Adrenal gland (tissue), 12 donors: ENCODE measurements around the gene DAB2. TPM values are rescaled to one million over a fixed set of nuclear protein-coding genes. Genes with fewer than 3 reads are reported as not detected.

Experiments used
- DNase-seq, 7 donors: peaks; one replicate each; pipeline ENCODE4 v3.0.0-alpha.2; 2019 to 2020
- H3K27ac ChIP-seq, 5 donors: fragments of 200-600 bp; sonication (generic) in 4 of 5; 1 replicate in 3 of 5; 2 replicates in 2 of 5; pipeline versions ENCODE4 v1.5.1 to v1.8.0; 2016 to 2020; ENCODE audit warnings: mild to moderate bottlenecking in 1 of 5
- H3K27me3 ChIP-seq: fragments of 200-600 bp; 2 replicates; pipeline ENCODE4 v1.8.0; 2021
- H3K36me3 ChIP-seq, 2 donors: fragments of 200-600 bp; replicated peaks in 1 of 2; 1 replicate in 1 of 2; 2 replicates in 1 of 2; pipeline versions ENCODE4 v1.5.1 to v1.8.0; 2018 to 2022
- H3K4me1 ChIP-seq, 2 donors: fragments of 200-600 bp; replicated peaks in 1 of 2; 1 replicate in 1 of 2; 2 replicates in 1 of 2; pipeline versions ENCODE4 v1.5.1 to v1.8.0; 2018 to 2021
- H3K4me3 ChIP-seq, 4 donors: fragments of 200-600 bp; sonication (generic) in 3 of 4; one replicate each; pipeline ENCODE4 v1.5.1; 2016 to 2018
- H3K9me3 ChIP-seq, 3 donors: fragments of 200-600 bp; sonication (generic) in 1 of 3; replicated peaks in 1 of 3; 1 replicate in 2 of 3; 2 replicates in 1 of 3; pipeline versions ENCODE4 v1.5.1 to v1.8.0; 2016 to 2021
- POLR2A ChIP-seq, 2 donors: fragments of 450-650 bp; IDR thresholded peaks; one replicate each; pipeline ENCODE4 v1.6.1; 2017; ENCODE audit warnings: antibody characterized with exemption in 2 of 2, mild to moderate bottlenecking in 2 of 2, moderate library complexity in 1 of 2
- whole genome bisulfite sequencing, 4 donors: extraction: QIAGEN DNeasy Blood & Tissue Kit in 2 of 4; methylation state at CpG; one replicate each; pipeline versions ENCODE4 v1.1.5 to v1.1.7; 2013 to 2017; 5-methylcytosine and 5-hydroxymethylcytosine counted together
- intact Hi-C, 2 donors: fragments of 100-400 bp; cut with DNase I; formaldehyde crosslinking; loops; one replicate each; pipeline versions ENCODE4 v1.14.1 to v1.15.0; 2022 to 2023
- polyA plus RNA-seq, 3 donors: library from polyadenylated mRNA; stranded (reverse); fragments of 200-250 nt in 2 of 3; fragments of 350-450 nt in 1 of 3; fragmentation: Illumina TruSeq in 1 of 3; extraction: RNeasy Lipid Tissue Mini Kit (QIAGEN cat#74804) in 1 of 3; gene quantifications; one replicate each; pipeline ENCODE4 v1.2.3, GENCODE V29; 2013 to 2014
- total RNA-seq, 9 donors: library from RNA; depleted of rRNA in 4 of 9; stranded (reverse); fragments of >200 nt in 4 of 9; fragments of 120-200 nt in 1 of 9; fragmentation: NEBNext Ultra II Directional in 1 of 9; extraction: Animal tissue kit (Norgen Biotek cat#: 25700) in 1 of 9; gene quantifications; one replicate each; pipeline versions ENCODE4 v1.1.0 to v1.2.4, GENCODE V29; 2013 to 2023
- TF ChIP-seq, protein P1 (sequence below), 6 experiments: fragments of 450-650 bp in 4 of 6; fragments of 200-600 bp in 2 of 6; sonication (generic) in 1 of 6; IDR thresholded peaks; 1 replicate in 5 of 6; 2 replicates in 1 of 6; pipeline versions ENCODE4 v1.5.1 to v1.8.0; 2016 to 2021; ENCODE audit warnings: antibody characterized with exemption in 6 of 6, mild to moderate bottlenecking in 2 of 6, moderate library complexity in 1 of 6
- donor health status: healthy with polysubstance abuse.
- donor health status: Bipolar disorder and iron deficiency.
- donor health status: DM: yes; HTN: yes; CAD: no.
- donor health status: DM: no; HTN: no; CAD: no.
- donor health status: DM: no; HTN: no; CAD: no.
- donor health status: DM: yes; HTN: yes; CAD: no.

DAB2 gene
- total and polyA plus RNA-seq, 12 donors, result 96.1 to 418 (median 190) TPM

DNA sequence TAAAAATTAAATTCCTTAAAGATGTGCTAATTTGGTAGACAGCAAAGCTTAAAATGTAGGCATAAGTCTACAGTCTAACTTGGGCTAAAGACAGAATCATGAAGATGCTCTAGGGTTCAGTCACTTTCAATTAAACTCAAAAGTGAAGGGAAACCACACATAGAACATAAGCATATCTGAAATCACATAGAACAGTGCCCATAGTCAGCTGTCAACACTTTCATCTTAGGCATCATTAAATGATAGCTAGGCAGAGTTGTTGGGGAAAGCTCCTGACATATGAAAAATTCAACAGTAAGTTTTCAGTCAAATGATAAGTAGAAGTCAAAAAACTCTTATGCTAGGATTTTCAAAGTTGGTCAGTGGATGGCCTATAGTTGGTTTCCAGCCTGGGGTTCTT is 11.0 kb downstream of the DAB2 start:
- H3K36me3 ChIP-seq, result peaks cover 0 to 5% of the 10 kb centered on the region in 2 donors
- H3K4me3 ChIP-seq, result no peak overlapping the region
- intact Hi-C loops, result no loop called here
- H3K9me3 ChIP-seq, result no peaks in the 10 kb centered on the region
- no peaks in the 10 kb centered on the region for H3K27me3 ChIP-seq
- no peak for DNase-seq
- TF ChIP-seq POLR2A (IDR thresholded peaks at IDR 0.05), result no peak
- TF ChIP-seq, protein P1, sequence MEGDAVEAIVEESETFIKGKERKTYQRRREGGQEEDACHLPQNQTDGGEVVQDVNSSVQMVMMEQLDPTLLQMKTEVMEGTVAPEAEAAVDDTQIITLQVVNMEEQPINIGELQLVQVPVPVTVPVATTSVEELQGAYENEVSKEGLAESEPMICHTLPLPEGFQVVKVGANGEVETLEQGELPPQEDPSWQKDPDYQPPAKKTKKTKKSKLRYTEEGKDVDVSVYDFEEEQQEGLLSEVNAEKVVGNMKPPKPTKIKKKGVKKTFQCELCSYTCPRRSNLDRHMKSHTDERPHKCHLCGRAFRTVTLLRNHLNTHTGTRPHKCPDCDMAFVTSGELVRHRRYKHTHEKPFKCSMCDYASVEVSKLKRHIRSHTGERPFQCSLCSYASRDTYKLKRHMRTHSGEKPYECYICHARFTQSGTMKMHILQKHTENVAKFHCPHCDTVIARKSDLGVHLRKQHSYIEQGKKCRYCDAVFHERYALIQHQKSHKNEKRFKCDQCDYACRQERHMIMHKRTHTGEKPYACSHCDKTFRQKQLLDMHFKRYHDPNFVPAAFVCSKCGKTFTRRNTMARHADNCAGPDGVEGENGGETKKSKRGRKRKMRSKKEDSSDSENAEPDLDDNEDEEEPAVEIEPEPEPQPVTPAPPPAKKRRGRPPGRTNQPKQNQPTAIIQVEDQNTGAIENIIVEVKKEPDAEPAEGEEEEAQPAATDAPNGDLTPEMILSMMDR (IDR thresholded peaks at IDR 0.05), result no peak
- peak overlapping the region in 4 of 5 donors; percentile 8 to 80 (median 60) for H3K27ac ChIP-seq
- peaks cover 81 to 99% of the 10 kb centered on the region in 2 donors for H3K4me1 ChIP-seq

DNA sequence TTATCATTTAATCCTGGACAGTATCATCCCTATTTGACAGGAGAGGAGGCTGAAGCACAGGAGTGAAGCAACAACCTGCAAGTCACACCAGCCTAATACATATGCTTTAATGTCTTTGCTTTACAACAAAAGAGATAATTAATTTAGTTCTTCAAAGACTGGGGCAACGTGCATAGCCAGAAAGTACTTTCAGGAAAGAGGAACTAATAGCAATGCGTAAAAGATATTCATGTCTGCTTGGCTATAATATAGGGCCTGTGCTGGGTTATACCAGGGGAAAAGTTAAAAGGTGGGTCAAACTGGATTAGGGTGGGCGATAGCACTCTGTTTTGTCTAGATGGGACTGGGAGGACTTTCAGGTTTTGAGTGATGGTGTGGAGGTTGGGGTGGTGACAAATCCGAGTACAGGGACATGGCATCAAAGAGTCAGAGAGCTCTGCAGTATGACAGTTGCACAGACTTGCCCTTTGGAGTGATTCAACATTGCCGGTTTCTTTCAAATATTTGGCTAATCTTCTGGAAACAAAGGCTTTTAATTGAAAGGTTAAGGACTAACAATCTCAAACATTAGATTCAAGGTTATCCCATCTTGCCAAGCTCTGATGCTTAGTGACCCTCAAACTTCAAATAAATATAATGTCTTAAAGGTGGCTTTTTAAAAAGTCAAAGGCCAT is 11.9 kb downstream of the DAB2 start:
- H3K36me3 ChIP-seq, result peaks cover 0 to 7% of the 10 kb centered on the region in 2 donors
- intact Hi-C loops, result no loop called here
- peak overlapping the region; percentile 8 to 80 (median 59) for H3K27ac ChIP-seq
- no peak for TF ChIP-seq POLR2A (IDR thresholded peaks at IDR 0.05)
- TF ChIP-seq, protein P1 (IDR thresholded peaks at IDR 0.05), result no peak
- WGBS, 4 donors, result 26 to 33% (median 30%) methylated on average over 5 of the region's 5 CpGs
- H3K27me3 ChIP-seq, result no peaks in the 10 kb centered on the region
- H3K4me3 ChIP-seq, result no peak overlapping the region
- H3K4me1 ChIP-seq, result peaks cover 82 to 100% of the 10 kb centered on the region in 2 donors
- H3K9me3 ChIP-seq, result no peaks in the 10 kb centered on the region
- DNase-seq, result peak; percentile 44 to 78 (median 70)

DNA sequence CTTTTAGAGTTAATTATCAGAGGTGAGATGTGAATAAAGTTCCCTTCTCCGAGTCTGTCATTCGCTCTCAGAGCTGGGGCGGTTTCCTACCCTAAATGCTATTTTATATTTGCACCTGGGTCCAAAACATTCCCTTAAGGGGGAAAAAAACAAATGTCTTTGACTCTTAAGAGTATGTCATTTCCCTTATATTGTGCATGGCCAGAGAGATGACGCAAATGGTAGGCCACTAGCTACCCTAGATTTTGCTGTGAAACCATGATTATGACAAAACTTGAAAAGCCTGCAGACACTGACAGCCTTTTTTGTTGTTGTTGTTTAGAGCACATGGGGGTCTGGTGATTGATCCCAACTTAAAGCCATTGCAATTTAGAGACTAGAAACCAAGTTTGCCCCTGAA is 12.8 kb downstream of the DAB2 start:
- DNase-seq, result no peak
- 77 to 84% (median 81%) methylated on average over 4 of the region's 4 CpGs for WGBS, 4 donors
- Histone ChIP-seq H3K36me3 (peaks cover 0 to 2% of the 10 kb centered on the region in 2 donors), H3K27me3 (no peaks in the 10 kb centered on the region), H3K27ac (peak overlapping the region; percentile 8 to 80 (median 59)), H3K4me3 (no peak overlapping the region), H3K4me1 (peaks cover 78 to 99% of the 10 kb centered on the region in 2 donors), H3K9me3 (no peaks in the 10 kb centered on the region)
- intact Hi-C loops, result no loop called here
- TF ChIP-seq, protein P1 (IDR thresholded peaks at IDR 0.05), result no peak
- TF ChIP-seq POLR2A (IDR thresholded peaks at IDR 0.05), result no peak

DNA sequence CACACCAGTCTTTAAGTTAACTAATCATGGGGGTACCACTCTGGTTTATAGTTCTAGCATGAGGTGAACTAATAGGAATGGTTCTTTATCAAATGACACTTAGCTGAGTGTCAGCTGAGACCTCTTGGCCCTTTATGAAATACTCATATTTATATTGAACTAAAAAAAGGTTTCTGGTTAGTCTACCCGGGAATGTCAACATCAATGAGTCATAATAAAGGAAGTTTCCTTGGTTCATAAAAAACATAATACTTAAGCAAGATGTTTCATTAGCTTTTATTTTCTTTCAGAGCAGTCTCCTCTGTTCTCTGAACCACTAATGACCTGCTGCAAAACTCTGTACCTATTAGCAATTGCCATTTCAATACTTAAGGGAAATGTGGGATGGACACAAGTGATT is 13.7 kb downstream of the DAB2 start:
- WGBS, 4 donors, result 0 to 13% (median 4%) methylated on average over 1 of the region's 1 CpG
- no peaks in the 10 kb centered on the region for H3K9me3 ChIP-seq
- peak overlapping the region in 1 of 4 donors; percentile 17 for H3K4me3 ChIP-seq
- no peak for DNase-seq
- TF ChIP-seq, protein P1 (IDR thresholded peaks at IDR 0.05), result no peak
- TF ChIP-seq POLR2A (IDR thresholded peaks at IDR 0.05), result no peak
- peaks cover 70 to 98% of the 10 kb centered on the region in 2 donors for H3K4me1 ChIP-seq
- no peaks in the 10 kb centered on the region for H3K27me3 ChIP-seq
- peak overlapping the region; percentile 8 to 84 (median 52) for H3K27ac ChIP-seq
- H3K36me3 ChIP-seq, result peaks cover 0 to 2% of the 10 kb centered on the region in 2 donors
- intact Hi-C loops, result no loop called here
